ENCODE results near the gene TWIST2.

The TWIST2 gene

GRCh38 chr2:238905224-238905623, 57.3 kb downstream of the TWIST2 start:
- DNase-seq (ENCODE audit: low read depth) = no peak

DNA sequence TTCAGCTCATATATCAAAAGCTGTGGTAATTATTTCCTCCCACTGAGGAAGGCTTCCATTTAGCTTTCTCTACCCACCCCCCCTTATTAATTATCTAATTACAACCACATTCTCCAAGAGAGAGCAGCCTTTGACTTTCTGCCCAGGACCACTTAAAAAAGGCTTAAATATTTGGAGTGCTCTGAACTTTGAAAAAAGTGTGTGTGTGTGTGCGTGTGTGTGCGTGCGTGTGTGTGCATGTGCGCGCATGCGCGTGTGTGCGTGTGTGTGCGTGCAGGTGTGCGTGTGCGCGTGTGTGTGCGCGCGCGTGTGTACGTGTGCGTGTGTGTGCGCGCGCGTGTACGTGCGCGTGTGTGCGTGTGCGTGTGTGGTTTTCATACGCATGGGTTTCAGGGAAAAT, 57.8 kb downstream of the TWIST2 start:
- no peak for DNase-seq (ENCODE audit: low read depth)

DNA sequence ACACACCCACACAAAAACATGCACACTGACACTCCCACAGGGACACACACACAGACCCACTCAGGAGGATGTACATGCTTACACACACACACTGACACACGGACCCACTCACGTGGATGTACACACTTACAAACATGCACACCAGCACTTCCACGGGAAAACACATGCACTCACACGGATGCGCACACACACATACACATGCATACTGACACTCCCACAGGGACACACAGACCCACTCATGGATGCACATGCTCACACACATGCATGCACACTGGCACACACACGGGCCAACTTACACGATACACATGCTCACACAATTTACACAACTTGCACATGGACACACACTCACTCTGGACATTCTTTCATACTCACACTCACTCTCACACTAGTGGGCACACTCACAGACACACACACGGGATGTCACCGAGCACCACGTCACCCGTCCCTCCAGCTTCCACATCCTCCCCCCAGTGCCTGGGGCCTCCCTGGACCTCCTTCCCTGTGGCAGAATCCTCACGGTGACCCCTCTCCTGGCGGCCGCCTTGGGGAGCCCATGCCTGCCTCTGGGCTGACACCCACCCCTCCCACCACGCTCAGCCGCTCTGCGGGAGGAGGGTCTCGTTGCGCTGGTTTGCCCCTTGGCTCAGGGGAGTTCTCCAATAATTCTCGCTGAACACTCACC, 58.5 kb downstream of the TWIST2 start:
- DNase-seq (ENCODE audit: low read depth) = no peak

- DNase-seq (ENCODE audit: low read depth) = no peak
Observed at GRCh38 chr2:238906936-238907716, 59.2 kb downstream of the TWIST2 start.

- no peak for DNase-seq (ENCODE audit: low read depth)
Observed at GRCh38 chr2:238907717-238908173, 59.9 kb downstream of the TWIST2 start.

DNA sequence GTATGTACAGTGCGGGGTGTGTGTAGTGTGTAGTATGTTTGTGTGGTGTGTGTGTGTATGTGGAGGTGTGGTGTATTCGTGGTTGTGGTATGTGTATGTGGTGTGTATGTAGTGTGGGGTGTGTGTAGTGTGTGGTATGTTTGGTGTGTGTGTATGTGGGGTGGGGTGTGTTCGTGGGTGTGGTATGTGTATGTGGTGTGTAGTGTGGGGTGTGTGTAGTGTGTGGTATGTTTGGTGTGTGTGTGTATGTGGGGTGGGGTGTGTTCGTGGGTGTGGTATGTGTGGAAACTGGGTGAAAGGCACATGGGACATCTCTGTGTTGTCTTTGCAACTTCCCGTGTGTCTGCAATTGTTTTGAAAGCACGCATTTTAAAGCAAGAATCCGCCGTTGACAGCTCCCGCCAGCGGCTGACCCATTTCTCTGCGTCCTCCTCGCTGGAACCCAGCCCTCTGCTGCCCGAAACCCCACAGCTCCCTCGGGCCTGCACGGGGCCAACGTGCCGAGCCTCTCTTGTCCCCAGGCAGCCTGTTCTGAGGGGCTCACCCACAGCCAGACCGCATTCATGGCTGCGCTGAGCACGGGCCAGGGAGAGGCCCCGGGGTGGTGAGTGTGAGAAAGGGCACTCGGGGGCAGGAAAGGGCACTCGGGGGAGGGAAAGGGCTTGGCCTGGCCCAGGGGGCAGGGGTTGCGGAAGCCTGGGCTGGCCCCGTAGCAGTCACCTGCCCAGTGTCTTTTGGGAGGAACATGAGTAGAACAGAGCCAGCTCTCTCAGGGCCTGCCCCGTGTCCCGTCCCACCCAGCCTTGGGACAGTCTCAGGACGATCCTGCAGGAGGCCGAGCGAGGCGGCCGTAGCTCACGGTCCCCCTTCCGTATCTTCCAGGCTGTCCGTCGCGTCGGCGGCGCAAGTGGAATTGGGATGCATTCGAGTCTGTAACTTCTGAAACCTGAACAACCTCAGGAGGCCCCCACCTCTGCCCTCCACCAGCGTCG, 61.4 kb downstream of the TWIST2 start:
- no peak for DNase-seq (ENCODE audit: low read depth)

- no peak for DNase-seq (ENCODE audit: low read depth)
Observed at GRCh38 chr2:238910751-238911351, 63.0 kb downstream of the TWIST2 start.

- DNase-seq (ENCODE audit: low read depth) = no peak
Observed at GRCh38 chr2:238911376-238912227, 63.7 kb downstream of the TWIST2 start.

- DNase-seq (ENCODE audit: low read depth) = no peak
Observed at GRCh38 chr2:238912228-238912915, 64.5 kb downstream of the TWIST2 start.

- no peak for DNase-seq (ENCODE audit: low read depth)
Observed at GRCh38 chr2:238912916-238913875, 65.3 kb downstream of the TWIST2 start.

DNA sequence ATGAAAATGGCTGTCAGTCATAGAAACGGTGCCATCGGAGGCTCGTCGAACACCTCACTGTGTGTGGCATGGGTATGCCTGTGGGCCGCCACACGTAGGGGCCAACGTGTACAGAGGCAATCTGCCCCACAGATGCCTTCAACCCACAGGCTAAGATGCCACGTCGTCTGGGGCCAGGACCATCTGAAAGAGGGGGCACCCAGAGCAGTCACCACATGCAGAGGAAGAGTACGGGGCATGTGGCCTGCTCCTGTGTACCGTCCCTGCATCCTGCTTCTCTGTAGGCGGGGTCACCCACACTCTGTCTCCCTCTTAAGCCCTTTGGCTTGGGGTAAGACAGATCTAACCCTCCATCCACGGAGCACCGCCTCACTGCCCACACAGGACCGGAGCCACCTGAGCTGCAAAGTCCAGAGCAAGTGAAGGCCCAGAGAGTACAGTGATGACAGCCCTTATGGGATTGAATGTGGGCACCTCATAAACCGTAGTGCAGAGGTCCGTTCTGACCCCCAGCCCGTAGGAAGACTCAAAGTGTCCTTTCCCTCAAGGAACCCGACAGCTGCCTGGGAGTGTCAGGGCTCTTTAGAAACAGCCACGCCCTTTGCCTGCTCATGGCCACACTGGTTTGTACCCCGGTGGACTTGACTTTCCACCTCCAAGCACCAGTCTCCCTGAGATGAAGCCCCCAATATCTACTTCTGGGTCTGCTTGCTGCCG, 66.2 kb downstream of the TWIST2 start:
- DNase-seq (ENCODE audit: low read depth) = no peak

- DNase-seq (ENCODE audit: low read depth) = no peak
Observed at GRCh38 chr2:238914648-238915015, 66.7 kb downstream of the TWIST2 start.

GRCh38 chr2:238915196-238915595, 67.3 kb downstream of the TWIST2 start:
- DNase-seq (ENCODE audit: low read depth) = no peak

- DNase-seq (ENCODE audit: low read depth) = no peak
Observed at GRCh38 chr2:238915596-238915995, 67.7 kb downstream of the TWIST2 start.

- no peak for DNase-seq (ENCODE audit: low read depth)
Observed at GRCh38 chr2:238916176-238916874, 68.4 kb downstream of the TWIST2 start.

- no peak for DNase-seq (ENCODE audit: low read depth)
Observed at GRCh38 chr2:238916875-238917590, 69.1 kb downstream of the TWIST2 start.

GRCh38 chr2:238919307-238919706, 71.4 kb downstream of the TWIST2 start:
- no peak for DNase-seq (ENCODE audit: low read depth)

Measured in activated T-helper 9 cell treated with anti-CD3 and anti-CD28 coated beads, Interleukin-2, amount 50 U/mL, for 16 hours (primary cell).